M059J (cell line): ENCODE measurements around the gene SERPINB5. TPM values are rescaled to one million over a fixed set of nuclear protein-coding genes. Genes with fewer than 3 reads are reported as not detected.
"Not testable (repeated sequence)": the region's sequence is repeated elsewhere in the genome, so short reads cannot be mapped to it uniquely, and the experiment has no call there.

Experiments used
- DNase-seq: peaks from one replicate; pipeline ENCODE4 v3.0.0-alpha.2; 2012; ENCODE audit warnings: low read depth
- total RNA-seq: library from RNA; depleted of rRNA; stranded (reverse); fragments of >200 nt; shearing (Covaris generic); gene quantifications from 2 replicates; pipeline ENCODE4 v1.2.3, GENCODE V29; 2014; rRNA removed

Gene SERPINB5, protein sequence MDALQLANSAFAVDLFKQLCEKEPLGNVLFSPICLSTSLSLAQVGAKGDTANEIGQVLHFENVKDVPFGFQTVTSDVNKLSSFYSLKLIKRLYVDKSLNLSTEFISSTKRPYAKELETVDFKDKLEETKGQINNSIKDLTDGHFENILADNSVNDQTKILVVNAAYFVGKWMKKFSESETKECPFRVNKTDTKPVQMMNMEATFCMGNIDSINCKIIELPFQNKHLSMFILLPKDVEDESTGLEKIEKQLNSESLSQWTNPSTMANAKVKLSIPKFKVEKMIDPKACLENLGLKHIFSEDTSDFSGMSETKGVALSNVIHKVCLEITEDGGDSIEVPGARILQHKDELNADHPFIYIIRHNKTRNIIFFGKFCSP
- not detected in 2 replicates for total RNA-seq

DNA sequence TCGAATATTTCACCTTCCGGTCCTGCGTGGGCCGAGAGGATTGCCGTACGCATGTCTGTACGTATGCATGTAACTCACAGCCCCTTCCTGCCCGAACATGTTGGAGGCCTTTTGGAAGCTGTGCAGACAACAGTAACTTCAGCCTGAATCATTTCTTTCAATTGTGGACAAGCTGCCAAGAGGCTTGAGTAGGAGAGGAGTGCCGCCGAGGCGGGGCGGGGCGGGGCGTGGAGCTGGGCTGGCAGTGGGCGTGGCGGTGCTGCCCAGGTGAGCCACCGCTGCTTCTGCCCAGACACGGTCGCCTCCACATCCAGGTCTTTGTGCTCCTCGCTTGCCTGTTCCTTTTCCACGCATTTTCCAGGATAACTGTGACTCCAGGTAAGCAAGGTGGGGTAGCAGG lies at the start of gene SERPINB5:
Gene SERPINB5 (plus strand): TSS at position 291 of the 400 bp plus-strand sequence. CDS start 7,471 bp downstream, outside the sequence.
- DNase-seq = no peak

DNA sequence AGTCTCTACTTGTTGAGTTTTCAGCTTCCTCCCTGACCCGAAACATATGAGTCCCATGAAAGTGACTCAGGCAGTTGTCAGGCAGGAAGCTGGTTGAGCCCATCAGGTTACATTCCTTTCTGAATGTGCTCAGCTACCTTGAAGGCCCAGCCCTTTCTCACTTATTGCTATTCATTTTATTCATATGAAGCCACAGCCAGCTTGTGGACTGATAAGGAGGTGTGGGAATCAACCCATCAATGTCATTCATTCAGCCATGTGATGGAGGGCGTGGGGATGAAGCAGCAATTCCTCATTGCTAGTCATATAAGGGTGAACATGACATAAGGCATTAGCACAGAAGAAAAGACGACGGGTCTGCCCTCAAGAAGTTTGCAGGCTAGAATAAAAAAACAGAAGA lies 49.2 kb upstream of the SERPINB5 start:
- DNase-seq = peak; percentile 60

DNA sequence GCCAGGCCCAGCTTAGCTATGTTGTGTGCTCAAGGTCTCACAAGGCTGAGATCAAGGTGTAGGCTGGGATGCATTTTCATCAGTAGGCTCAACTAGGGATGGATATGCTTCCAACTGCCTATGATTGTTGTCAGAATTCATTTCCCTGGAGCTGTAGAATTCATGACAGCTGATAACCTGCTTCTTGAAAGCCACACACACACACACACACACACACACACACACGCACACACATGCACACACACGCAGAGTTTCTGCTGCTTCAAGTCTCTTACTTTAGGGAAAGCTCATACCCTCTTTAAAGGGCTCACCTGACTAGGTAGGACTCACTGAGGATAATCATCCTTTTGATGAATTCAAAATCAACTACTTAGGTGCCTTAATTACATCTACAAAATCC lies 46.2 kb upstream of the SERPINB5 start:
- no peak for DNase-seq

DNA sequence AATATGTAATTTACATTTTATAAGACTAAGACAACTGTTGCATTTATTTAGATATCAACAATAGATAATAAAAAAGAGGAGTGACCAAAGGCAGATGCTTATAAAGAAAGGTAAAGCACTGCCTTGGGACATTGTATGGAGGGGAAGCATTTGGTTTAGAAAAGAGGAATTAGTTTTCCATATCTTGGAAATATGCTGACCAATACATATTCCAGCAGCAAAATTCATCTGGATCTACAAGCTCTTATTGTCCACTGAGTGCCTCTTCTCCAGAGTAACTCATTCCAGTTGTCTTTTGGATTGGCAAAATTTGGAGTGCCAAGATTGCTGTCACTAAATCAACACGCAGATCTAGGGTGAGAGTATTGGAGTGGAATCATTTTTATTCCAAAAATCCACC lies 45.6 kb upstream of the SERPINB5 start:
- no peak for DNase-seq

DNA sequence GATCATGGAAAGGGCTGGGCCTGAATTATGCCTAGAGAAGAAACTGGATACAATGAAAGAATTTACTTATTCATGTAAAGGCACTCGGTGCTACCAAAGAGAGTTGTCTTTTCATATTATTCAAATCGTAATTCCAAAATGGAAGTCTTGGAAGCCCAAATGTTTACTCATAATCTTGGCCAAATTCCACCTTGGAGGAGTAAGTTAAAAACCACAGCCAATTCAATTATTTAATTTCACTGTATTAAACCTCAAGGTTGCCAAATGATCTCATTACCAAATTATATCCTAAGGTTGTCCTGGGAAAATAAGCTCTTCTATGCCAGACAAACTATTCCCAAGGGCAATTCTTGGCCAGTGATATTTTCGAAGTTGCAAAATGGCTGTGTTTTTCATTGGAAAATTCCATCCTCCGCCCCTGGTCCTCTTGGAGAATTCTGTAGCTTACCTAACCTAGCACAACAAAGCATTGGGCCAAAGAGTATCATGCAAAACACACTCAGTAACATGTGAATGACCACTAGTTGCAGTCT lies 43.4 kb upstream of the SERPINB5 start:
- DNase-seq = peak; percentile 42

DNA sequence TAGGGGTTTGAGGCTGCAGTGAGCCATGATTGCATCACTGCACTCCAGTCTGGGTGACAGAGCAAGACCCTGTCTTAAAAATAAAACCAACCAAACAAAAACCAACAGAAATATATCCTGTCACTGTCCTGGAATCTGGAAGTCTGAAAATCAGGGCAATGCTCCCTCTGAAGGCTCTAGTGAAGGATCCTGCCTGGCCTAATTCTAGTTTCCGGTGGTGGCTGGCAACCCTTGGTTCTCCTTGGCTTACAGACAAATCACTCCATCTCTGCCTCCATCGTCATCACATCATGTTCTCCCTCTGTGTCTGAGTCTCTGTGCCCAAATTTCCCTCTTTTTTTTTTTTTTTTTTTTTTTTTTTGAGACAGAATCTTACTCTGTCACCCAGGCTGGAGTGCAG lies 38.6 kb upstream of the SERPINB5 start:
- DNase-seq = no peak

DNA sequence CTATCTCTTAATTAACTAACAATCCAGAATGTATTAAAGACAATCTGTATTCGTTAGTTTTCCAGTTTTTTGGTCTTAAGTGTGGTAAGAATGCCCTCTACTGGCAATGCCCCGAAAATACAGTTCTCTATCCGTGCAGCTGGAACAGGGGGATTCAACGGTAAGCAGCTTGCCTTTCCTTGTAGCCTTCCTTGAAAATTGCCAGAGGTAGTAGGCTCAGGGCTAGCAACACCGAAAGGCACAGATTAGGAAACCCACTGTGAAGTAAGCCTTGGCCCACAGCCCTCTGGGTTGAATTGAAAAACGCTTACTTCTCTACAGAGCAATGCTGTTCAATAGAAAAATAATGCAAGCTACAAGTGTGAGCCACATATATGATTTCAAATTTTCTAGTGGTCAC lies 37.4 kb upstream of the SERPINB5 start:
- peak; percentile 51 for DNase-seq

DNA sequence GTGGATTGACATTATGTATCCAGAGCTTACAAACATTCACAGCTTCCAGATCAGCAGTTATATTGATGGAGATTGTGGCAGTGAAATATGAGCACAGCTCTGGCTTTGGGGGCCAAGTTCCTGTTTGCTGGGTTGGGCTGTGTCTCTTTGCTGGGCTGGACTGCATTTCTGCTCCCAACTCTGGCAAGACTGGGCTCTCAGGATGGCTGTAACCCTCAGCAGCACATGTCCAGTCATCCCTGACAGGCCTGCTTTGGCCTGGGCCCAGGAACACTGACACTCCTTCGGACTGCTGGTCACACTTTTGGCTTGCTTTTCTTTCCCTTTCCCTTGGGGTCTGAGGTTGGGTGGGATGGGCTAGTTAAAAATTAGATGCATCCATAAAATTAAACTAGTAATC lies 36.5 kb upstream of the SERPINB5 start:
- peak; percentile 48 for DNase-seq

DNA sequence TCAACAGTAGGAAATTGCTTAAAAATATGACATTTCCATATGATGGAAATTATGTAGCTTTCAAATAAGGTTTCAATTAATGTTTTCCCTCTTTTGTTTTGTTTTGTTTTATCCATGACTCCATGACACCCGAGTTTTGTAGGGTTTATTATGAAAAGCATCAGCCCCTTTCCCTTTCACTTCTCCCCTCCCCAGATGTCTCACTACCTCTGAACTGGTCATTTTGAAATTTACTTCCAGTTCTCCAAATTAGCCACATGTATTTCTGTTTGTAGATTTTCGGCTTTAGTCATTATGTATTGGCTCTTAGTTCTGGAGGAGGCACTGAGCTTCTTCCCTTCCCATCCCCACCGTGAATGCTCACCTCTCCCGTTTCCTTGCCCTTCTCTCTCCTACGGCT lies 35.9 kb upstream of the SERPINB5 start:
- no peak for DNase-seq

DNA sequence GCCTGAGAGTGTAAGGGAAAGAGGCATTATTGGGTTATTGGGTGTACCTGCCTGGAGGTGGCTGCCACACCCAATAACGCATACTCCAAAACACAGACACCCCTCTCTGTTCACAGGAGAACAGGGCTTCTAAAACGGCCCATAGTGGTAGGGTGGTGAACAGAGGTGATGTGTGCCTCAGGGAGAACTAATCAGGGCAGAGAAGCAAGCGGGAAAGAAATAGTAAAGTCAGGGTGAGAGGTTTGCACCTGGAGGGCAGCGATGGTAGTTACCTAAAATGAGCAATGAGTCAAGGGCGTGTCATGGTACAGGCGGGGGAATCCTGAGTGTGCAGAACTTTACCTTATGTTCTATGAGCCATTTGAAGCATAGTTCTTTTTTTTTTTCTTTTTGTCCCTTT lies 32.9 kb upstream of the SERPINB5 start:
- DNase-seq = no peak

DNA sequence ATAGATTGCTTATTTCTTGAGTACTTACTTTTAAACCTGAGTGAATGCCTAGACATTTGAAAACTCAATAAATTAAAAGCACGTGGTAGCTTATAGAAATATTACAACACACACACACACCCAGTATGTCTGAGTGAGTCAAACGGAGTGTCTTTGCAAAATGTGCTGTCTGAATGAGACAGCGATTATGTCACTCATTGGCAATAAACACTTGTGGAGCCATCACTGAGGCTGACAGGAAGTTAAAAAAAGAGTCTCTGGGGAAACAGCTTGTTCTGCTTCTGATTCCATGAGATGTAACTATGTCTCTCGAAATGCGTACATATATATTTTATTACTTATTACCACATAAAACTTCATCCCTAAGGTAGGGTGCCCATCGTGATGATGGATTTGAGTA lies 32.2 kb upstream of the SERPINB5 start:
- peak; percentile 64 for DNase-seq

DNA sequence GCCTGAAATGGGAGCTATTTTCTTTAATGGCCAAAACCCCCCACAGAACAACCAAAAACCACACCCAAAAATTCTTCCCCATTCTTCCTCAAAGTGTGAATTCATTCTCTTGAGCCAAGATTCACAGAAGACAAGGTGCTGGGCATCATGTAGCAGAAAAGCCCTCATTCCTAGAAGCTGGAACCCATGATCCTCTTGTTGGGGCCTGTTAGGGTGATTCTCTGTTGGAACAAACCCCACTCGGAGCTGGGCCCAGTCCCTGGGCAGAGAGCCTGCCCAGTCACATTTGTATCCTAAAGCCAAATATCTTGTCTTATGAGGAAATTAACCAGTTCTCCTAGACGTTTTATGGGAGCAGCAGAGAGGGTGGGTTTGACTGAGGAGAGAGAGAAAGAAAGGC lies 31.7 kb upstream of the SERPINB5 start:
- DNase-seq = no peak

DNA sequence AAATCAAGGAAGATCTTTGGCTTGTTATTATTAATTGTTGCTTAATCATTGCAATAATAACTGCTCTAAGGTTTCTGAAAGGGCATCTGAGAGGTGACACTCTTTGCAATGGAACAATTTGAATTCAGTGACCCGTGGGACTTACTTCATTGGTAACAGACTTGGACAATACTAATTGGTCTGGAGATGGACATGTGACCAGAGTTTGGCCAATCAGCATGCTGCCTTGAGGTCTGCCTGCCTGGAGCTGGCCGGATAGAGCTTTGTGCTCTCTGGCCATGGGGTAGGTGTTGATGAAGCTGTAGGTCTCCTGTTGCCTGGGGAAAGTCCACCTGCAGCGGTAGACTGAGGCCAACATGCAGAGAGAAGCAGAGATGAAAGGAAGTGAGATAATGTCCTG lies 30.5 kb upstream of the SERPINB5 start:
- no peak for DNase-seq

DNA sequence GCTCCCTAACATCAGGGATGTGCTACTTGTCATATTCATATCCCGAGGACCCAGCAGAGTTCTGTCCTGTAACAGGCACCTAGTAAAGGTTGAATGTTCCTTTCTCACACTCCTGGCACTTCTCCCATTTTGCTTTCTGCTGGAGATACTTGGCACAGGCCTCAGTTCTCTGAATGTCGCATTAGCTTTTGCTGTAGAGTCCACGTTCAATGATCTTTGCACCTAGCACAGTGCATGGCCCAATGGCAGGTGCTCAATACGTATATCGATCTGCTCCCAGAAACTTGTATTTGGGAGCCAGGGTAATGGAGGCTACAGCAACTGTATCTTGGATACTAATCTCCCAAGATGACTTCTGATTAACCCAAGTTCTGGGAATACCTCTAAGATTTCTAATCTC lies 29.7 kb upstream of the SERPINB5 start:
- DNase-seq = no peak

DNA sequence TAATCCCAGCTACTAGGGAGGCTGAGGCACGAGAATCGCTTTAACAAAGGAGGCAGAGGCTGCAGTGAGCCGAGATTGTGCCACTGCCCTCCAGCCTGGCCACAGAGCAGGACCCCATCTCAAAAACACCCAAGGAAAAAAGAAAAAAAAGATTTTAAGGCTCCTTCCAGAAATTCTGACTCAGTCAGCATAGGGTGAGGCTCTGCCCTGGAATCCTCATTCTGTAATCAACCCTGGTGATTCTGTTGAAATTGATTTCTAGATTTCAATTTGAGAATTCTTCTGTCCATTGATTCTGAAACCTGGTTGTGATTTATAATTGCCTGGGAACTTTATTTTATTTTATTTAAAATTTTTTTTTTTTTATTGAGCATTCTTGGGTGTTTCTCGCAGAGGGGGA lies 27.3 kb upstream of the SERPINB5 start:
- DNase-seq = no peak

DNA sequence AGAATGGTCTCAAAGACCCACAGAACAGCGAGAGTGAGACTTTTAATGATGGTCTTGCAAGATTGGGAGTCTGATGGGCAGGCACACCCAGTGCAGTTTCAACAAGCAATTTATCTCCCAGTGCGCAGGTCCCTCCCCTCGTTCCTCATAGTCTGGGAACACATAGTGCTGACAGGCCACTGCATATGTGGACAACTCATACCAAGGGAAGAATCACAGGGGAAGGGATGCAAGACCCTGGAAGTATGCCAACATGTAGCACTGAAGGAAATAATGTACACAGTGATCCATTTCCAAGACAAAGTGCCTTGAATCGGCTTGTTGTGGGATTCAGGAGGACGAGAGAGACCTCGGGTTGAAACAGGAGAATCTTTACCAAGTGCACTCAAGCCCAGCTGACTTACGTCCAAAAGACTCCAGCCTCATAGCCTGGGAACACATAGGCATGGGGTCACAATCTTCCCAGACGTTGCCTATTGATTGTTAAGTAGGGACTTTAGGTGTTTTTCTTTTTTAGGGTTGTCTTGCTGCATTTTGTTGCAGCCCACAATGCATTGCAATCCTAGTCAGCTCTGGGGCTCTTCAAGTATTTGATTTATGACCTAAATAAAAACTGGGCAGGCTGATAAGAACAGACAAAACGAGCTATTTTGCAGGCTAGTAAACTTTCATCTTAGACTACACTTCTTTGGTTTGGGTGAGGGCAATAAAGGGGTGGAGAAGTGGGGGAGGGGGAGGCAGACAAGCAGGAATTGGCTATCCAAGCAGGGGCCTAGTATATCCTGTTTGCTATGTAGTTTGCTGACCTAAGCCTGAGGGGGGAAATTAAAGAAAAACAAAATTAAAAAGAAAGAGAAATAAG lies 24.7 kb upstream of the SERPINB5 start:
- peak; percentile 37 for DNase-seq

DNA sequence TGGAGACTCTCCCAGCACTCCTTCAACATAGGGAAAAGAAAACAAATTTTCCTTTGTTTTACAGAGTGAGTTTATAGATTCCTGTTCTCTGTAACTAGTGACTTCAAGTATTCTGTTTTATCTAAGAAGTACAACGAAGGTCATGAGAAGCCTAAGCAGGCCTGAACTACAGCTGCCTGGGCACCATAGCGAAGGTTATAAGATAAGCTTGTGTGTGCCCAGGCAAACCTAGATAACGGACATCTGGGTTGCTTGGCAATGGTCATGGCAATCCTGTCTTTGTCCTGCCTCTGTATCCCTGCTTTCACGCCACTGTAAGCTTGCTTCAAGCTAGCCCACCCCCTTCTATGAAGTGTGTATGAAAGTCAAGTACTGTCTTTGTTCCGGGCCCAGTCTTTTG lies 24.0 kb upstream of the SERPINB5 start:
- DNase-seq = not testable (repeated sequence)

DNA sequence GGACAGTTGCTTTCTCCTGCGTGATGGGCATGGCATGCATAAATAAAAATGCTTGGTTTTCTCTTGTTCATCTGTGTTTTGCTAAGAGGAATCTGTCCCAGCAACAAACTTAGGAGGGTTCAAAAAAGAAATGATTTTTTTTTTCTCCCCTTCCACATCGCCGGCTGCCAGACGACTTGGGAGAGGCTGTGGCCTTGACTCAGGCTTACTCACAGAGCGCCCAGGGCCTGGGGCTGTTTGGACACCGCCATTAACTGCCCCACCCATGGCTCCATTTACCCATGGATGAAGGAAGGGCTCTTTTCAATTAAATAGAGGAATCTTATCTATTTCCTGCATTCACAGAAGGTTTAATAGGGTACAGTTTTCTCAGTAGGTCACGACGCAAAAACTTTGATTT lies 22.3 kb upstream of the SERPINB5 start:
- peak; percentile 90 for DNase-seq

DNA sequence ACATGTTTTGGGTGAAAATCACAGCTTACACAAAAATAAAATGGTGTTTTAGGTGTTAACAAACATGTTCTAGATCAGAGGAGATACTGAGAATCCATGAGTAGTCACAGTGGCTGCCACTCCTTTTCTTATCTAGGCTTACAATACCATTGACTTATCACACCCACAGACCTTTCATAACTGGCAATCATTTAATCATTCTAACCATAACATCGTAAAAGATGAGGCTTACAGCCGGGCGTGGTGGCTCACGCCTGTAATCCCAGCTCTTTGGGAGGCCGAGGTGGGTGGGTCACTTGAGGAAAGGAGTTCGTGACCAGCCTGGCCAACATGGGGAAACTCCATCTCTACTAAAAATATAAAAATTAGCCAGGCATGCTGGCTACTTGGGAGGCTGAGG lies 18.8 kb upstream of the SERPINB5 start:
- no peak for DNase-seq

DNA sequence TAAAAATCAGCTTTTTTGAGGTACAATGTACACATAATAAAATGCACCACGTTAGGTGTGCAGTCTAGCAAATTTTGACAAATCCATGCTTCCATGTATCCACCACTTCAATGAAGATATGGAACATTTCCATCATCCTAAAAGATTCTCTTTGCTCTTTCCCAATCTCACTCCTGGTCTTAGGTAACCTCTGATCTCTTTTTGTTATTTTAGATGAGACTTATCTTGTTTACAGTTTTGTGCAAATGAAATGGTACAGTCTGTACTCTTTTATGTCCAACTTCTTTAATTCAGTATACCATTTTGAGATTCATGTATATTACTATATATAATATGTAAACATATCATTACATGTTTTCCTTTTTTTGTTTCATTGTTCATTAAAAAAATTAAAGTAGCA lies 16.3 kb upstream of the SERPINB5 start:
- DNase-seq = no peak

DNA sequence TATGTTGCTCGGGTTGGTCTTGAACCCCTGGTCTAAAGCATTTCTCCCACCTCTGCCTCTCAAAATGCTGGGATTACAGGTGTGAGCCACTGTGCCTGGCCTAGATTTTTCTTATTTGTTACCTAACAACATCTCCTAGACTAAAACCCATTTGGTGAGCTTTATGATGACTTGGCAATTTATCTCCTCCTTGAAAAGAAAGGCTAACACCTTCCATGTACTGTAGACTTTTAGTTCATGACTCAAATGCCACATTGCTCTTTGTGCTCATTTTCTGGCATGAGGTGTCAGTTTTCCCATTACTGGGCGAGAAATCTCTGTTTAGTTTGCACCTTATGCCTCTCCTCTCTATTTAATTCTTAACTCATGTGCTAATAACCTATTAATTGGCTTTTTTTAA lies 12.3 kb upstream of the SERPINB5 start:
- no peak for DNase-seq

DNA sequence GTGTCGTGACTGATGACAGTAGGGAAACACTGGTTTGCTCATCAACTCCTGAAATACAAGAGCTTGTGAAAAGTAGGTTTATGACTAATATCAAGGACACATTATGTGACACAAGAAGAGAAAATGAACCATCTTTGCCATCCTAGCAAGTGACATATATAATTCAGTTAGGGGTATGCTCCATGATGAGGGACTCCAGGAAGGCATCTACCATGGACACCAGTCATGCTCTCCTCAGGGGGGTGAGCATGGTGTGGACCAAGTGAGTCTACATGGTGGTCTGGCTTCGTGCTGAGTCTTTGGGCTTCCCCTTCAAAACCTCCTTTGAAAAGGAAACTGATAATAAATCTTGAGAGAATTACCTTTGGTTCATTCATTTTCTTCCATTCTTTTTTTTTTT lies 11.7 kb upstream of the SERPINB5 start:
- no peak for DNase-seq

DNA sequence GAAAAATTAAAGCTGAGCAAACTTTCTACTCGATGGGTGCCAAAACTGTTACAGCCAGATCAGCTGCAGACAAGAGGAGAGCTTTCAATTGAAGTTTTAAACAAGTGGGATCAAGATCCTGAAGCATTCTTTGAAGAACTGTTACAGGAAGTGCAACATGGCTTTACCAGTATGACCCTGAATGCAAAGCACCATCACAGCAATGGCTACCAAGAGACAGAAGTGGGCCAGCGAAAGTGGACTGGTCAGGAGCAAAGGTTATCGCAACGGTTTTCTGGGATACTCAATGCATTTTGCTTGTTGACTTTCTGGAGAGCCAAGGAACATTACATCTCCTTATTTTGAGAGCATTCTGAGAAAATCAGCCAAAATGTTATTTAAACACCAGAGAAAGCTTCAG lies 9.1 kb upstream of the SERPINB5 start:
- DNase-seq = no peak
